ENCODE measurements around the gene PTPRN2. TPM values are rescaled to one million over a fixed set of nuclear protein-coding genes. Genes with fewer than 3 reads are reported as not detected.
"Not testable (repeated sequence)": the region's sequence is repeated elsewhere in the genome, so short reads cannot be mapped to it uniquely, and the experiment has no call there.

The PTPRN2 gene
- total and polyA plus RNA-seq, 3 experiments from 2014 or later, result 0.33 to 1.2 (median 0.42) TPM

DNA sequence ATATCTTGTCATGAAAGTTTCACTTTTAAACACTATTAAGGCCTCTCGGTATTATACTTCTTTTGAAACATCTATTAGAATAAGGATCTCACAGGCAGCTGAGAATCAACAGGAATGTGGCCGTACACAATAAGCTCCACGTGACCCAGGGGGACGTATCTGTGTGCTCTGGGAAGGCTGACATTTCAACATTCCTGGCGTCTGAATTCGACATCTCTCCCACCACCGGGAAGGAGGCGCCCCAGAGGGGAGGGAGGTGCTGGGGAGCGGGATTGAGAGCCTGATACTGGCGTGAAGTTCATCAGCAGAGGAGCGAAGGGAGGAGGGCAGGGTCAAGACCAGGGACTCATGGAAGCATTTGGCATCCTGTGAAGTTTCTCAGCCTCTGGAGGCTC, 849.6 kb downstream of the PTPRN2 start:
- no peaks in the 10 kb centered on the region for H3K4me1 ChIP-seq (ENCODE audit: insufficient read depth, low read length)
- H3K27me3 ChIP-seq (ENCODE audit: insufficient read depth, low read length, poor library complexity, severe bottlenecking), result no peaks in the 10 kb centered on the region
- no peaks in the 10 kb centered on the region for H3K9me3 ChIP-seq (ENCODE audit: low read length)
- Mint-ChIP-seq H3K9me3 (peaks cover 0 to 2% (median 0%) of the 10 kb centered on the region in 5 donors), H3K27ac (no peak overlapping the region), H3K4me3 (peak overlapping the region in 1 of 7 donors; percentile 2), H3K36me3 (no peaks in the 10 kb centered on the region), H3K4me1 (peaks cover 0 to 3% (median 3%) of the 10 kb centered on the region in 3 donors), H3K27me3 (peaks cover 7 to 28% of the 10 kb centered on the region in 2 donors)
- H3K4me3 ChIP-seq (ENCODE audit: low read length), result no peak overlapping the region
- ChIA-PET POLR2A (no interaction called here), CTCF (no interaction called here)
- no peak overlapping the region for H3K27ac ChIP-seq (ENCODE audit: low read depth, low read length)
- no peaks in the 10 kb centered on the region for H3K36me3 ChIP-seq (ENCODE audit: insufficient read depth, low read length)
- DNase-seq, result no peak

DNA sequence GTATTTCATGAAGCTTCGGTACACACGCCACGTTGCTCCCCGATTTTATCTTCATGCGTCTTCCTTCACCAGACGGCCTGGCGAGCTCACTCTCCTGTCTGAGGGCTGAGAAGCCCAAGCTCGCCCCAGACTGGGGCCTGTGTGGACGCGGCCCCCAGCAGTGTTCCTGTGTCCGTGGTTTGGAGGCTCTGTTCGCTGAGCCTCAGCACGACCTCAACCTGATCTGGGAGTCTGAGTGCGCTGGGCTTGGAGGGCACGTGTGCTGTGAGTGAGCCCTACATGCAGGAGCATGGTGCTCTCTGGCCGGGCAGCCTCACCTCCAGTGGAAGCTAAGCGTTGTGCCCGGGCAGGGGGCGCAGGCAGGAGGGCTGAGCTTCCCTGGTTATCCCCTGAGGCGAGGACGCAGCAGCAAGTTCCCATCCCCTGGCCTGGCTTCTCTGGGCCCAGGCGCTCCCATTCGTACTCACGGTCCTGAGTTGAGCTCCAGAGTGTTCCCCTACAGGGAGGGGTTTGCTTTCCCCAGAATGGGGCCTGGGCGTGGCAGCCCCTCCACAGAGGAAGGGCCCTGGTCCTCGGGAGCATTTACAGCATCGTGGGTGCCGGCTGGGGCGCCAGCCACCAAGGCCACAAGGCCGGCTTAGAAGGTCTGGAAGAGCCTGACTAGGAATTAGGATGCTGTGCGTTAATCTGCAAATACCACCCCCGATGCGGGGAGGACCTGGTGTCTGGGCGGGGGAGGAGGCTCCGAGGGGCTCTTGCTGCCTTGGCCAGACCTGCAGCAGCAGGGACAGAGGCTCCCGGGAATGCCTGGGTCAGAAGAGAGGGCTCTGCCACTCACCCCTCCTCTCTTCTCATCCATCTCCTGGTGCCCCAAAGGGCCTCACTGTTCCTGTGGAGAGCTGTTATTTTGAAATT, 850.2 kb downstream of the PTPRN2 start:
- Histone ChIP-seq H3K27me3 (ENCODE audit: insufficient read depth, low read length, poor library complexity, severe bottlenecking) (no peaks in the 10 kb centered on the region), H3K4me3 (ENCODE audit: low read length) (no peak overlapping the region), H3K36me3 (ENCODE audit: insufficient read depth, low read length) (no peaks in the 10 kb centered on the region), H3K27ac (ENCODE audit: low read depth, low read length) (no peak overlapping the region), H3K9me3 (ENCODE audit: low read length) (no peaks in the 10 kb centered on the region), H3K4me1 (ENCODE audit: insufficient read depth, low read length) (no peaks in the 10 kb centered on the region)
- H3K27me3 Mint-ChIP-seq, result peaks cover 7 to 28% of the 10 kb centered on the region in 2 donors
- H3K36me3 Mint-ChIP-seq, result no peaks in the 10 kb centered on the region
- no peak for DNase-seq
- peaks cover 0 to 2% (median 0%) of the 10 kb centered on the region in 5 donors for H3K9me3 Mint-ChIP-seq
- peaks cover 0 to 3% (median 3%) of the 10 kb centered on the region in 3 donors for H3K4me1 Mint-ChIP-seq
- POLR2A ChIA-PET, result no interaction called here
- no peak overlapping the region for H3K27ac Mint-ChIP-seq
- CTCF ChIA-PET, result interaction anchor here (1.9 kb wide), 1 partner anchor 11 kb away, joined by 4 read pairs; no protein-coding TSS in a partner anchor
- peak overlapping the region in 1 of 7 donors; percentile 2 for H3K4me3 Mint-ChIP-seq

DNA sequence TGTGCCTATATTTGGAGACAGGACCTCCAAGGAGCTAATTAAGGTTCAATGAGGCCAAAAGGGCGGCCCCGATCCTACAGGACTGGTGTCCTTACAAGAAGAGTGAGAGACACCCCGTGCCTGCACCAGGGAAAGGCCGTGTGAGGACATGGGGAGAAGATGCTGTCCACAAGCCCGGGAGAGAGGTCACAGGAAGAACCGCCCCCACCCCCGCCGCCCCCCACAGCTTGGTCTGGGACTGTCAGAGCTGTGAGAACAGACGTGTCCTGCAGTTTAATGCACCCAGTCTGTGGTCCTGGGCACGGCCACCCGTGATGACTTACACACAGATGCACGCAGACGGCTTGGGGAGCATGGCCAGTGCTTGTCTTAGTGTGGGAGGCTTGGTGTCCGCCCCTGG, 851.3 kb downstream of the PTPRN2 start:
- DNase-seq, result no peak
- Histone ChIP-seq H3K9me3 (ENCODE audit: low read length) (no peaks in the 10 kb centered on the region), H3K4me1 (ENCODE audit: insufficient read depth, low read length) (no peaks in the 10 kb centered on the region), H3K27me3 (ENCODE audit: insufficient read depth, low read length, poor library complexity, severe bottlenecking) (no peaks in the 10 kb centered on the region), H3K4me3 (ENCODE audit: low read length) (no peak overlapping the region), H3K27ac (ENCODE audit: low read depth, low read length) (no peak overlapping the region), H3K36me3 (ENCODE audit: insufficient read depth, low read length) (no peaks in the 10 kb centered on the region)
- H3K27me3 Mint-ChIP-seq, result peaks cover 4 to 20% of the 10 kb centered on the region in 2 donors
- no peaks in the 10 kb centered on the region for H3K36me3 Mint-ChIP-seq
- peaks cover 0 to 2% (median 0%) of the 10 kb centered on the region in 5 donors for H3K9me3 Mint-ChIP-seq
- POLR2A ChIA-PET, result no interaction called here
- no peak overlapping the region for H3K4me3 Mint-ChIP-seq
- CTCF ChIA-PET, result interaction anchor here (1.9 kb wide), 1 partner anchor 13 kb away, joined by 4 read pairs; no protein-coding TSS in a partner anchor
- no peak overlapping the region for H3K27ac Mint-ChIP-seq
- peaks cover 0 to 3% (median 3%) of the 10 kb centered on the region in 3 donors for H3K4me1 Mint-ChIP-seq

DNA sequence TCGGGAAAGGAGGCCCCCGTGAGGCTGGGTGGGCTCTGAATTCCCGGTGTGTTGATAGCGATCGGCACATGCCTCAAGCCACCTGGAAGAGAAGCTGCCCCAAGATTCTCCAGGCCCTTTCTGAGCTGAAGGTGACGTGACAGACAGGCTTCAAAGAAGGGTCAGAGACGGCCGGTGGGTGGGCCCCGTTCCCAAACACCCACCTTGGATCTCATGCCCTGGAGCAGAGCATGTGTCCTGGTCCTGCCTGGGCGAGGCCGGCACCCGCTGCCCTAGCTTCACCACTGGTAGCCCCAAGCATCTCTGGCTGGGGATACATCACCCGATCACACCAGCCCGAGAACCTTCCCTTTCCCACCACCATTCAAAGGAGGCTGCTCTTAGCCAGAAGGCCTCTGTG, 851.8 kb downstream of the PTPRN2 start:
- no peaks in the 10 kb centered on the region for H3K9me3 ChIP-seq (ENCODE audit: low read length)
- Mint-ChIP-seq H3K27ac (no peak overlapping the region), H3K27me3 (peaks cover 4 to 17% of the 10 kb centered on the region in 2 donors), H3K9me3 (peaks cover 0 to 2% (median 0%) of the 10 kb centered on the region in 5 donors), H3K36me3 (no peaks in the 10 kb centered on the region), H3K4me3 (no peak overlapping the region), H3K4me1 (peaks cover 0 to 3% (median 3%) of the 10 kb centered on the region in 3 donors)
- POLR2A ChIA-PET, result no interaction called here
- no peaks in the 10 kb centered on the region for H3K36me3 ChIP-seq (ENCODE audit: insufficient read depth, low read length)
- no peak for DNase-seq
- no peaks in the 10 kb centered on the region for H3K4me1 ChIP-seq (ENCODE audit: insufficient read depth, low read length)
- no peak overlapping the region for H3K4me3 ChIP-seq (ENCODE audit: low read length)
- CTCF ChIA-PET, result interaction anchor here (1.9 kb wide), 1 partner anchor 13 kb away, joined by 4 read pairs; no protein-coding TSS in a partner anchor
- no peaks in the 10 kb centered on the region for H3K27me3 ChIP-seq (ENCODE audit: insufficient read depth, low read length, poor library complexity, severe bottlenecking)
- no peak overlapping the region for H3K27ac ChIP-seq (ENCODE audit: low read depth, low read length)

DNA sequence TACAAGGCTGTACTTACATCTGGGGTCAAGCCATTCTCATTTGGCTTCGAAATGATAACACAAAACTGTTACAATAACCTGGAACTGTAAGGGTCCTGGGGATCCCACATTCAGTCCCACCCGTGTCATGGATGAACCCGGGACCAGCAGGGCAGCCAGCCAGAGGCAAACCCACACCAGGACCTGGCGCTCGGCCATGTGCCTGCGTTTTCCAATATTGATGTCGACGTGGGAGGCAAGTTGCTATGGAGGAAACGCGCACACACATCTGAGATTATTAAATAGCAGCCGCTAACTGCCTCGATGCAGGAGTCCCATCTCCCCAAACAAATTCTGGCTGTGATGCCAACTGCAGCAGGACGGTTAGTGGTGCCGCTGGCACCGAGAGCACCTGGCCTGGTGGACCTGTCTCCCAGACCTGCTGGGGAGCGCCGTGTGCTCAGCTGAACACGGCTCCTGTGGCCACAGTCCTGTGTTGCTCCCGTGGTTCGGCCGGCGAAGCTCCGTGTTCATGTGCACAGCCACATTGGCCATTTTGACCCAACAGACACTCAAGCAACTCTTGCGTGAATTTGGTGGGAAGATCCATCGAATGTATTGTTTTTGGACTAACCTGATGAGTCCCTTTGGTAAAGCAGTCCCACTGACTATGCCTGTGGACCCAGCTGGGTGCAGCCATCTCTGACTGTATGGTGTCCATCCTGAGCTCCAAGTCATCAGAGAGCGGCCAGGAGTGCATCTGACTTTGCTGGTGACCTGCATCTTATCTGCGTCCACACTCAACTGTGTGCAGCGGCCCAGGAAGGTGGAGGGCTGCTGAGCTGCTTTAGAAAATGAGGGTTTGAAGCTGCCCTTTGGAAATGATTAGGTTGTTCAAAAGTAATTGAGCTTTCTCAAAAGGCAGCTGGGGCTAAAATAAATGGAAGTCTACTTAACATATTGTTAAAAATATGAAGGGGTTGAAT, 852.7 kb downstream of the PTPRN2 start:
- Mint-ChIP-seq H3K27ac (no peak overlapping the region), H3K4me3 (no peak overlapping the region), H3K4me1 (peaks cover 0 to 3% (median 3%) of the 10 kb centered on the region in 3 donors), H3K9me3 (peaks cover 0 to 2% (median 0%) of the 10 kb centered on the region in 5 donors), H3K27me3 (peaks cover 4 to 15% of the 10 kb centered on the region in 2 donors), H3K36me3 (no peaks in the 10 kb centered on the region)
- no peaks in the 10 kb centered on the region for H3K36me3 ChIP-seq (ENCODE audit: insufficient read depth, low read length)
- ChIA-PET POLR2A (no interaction called here), CTCF (no interaction called here)
- H3K27ac ChIP-seq (ENCODE audit: low read depth, low read length), result no peak overlapping the region
- H3K27me3 ChIP-seq (ENCODE audit: insufficient read depth, low read length, poor library complexity, severe bottlenecking), result no peaks in the 10 kb centered on the region
- DNase-seq, result no peak
- H3K4me1 ChIP-seq (ENCODE audit: insufficient read depth, low read length), result no peaks in the 10 kb centered on the region
- no peaks in the 10 kb centered on the region for H3K9me3 ChIP-seq (ENCODE audit: low read length)
- H3K4me3 ChIP-seq (ENCODE audit: low read length), result no peak overlapping the region

GRCh38 chr7:157733760-157734395, 853.7 kb downstream of the PTPRN2 start:
- H3K27ac ChIP-seq (ENCODE audit: low read depth, low read length); H3K4me1 Mint-ChIP-seq; H3K27me3 ChIP-seq (ENCODE audit: insufficient read depth, low read length, poor library complexity, severe bottlenecking); POLR2A ChIA-PET; H3K4me1 ChIP-seq (ENCODE audit: insufficient read depth, low read length); H3K4me3 Mint-ChIP-seq; H3K9me3 Mint-ChIP-seq; H3K4me3 ChIP-seq (ENCODE audit: low read length); H3K27ac Mint-ChIP-seq; CTCF ChIA-PET; H3K36me3 ChIP-seq (ENCODE audit: insufficient read depth, low read length); H3K27me3 Mint-ChIP-seq; H3K9me3 ChIP-seq (ENCODE audit: low read length); DNase-seq; H3K36me3 Mint-ChIP-seq: not testable (repeated sequence)

- Mint-ChIP-seq H3K27ac (no peak overlapping the region), H3K4me1 (no peaks in the 10 kb centered on the region), H3K4me3 (no peak overlapping the region), H3K9me3 (peaks cover 0 to 2% (median 0%) of the 10 kb centered on the region in 5 donors), H3K36me3 (no peaks in the 10 kb centered on the region), H3K27me3 (peaks cover 0 to 3% of the 10 kb centered on the region in 2 donors)
- ChIA-PET CTCF (no interaction called here), POLR2A (no interaction called here)
- Histone ChIP-seq H3K9me3 (ENCODE audit: low read length) (no peaks in the 10 kb centered on the region), H3K36me3 (ENCODE audit: insufficient read depth, low read length) (no peaks in the 10 kb centered on the region), H3K4me3 (ENCODE audit: low read length) (no peak overlapping the region), H3K4me1 (ENCODE audit: insufficient read depth, low read length) (no peaks in the 10 kb centered on the region), H3K27ac (ENCODE audit: low read depth, low read length) (no peak overlapping the region), H3K27me3 (ENCODE audit: insufficient read depth, low read length, poor library complexity, severe bottlenecking) (no peaks in the 10 kb centered on the region)
- no peak for DNase-seq
Observed at GRCh38 chr7:157731126-157731525, 856.5 kb downstream of the PTPRN2 start.

All from CD8-positive, alpha-beta memory T cell (primary cell).